ENCODE results near the gene BRPF1.
A peak's percentile ranks its signal among the peaks of the same experiment; 100 is the strongest.

BRPF1 gene

DNA sequence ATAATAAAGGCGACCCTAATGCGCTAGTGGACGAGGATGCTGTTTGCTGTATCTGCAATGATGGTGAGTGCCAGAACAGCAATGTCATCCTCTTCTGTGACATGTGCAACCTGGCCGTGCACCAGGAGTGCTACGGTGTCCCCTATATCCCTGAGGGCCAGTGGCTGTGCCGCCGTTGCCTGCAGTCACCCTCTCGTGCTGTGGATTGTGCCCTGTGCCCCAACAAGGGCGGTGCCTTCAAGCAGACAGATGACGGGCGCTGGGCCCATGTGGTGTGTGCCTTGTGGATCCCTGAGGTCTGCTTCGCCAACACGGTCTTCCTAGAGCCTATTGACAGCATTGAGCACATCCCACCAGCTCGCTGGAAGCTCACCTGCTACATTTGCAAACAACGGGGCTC, 7.6 kb downstream of the BRPF1 start:
- DNase-seq, result no peak

GRCh38 chr3:9742560-9742959, 11.0 kb downstream of the BRPF1 start:
- DNase-seq, result no peak

- DNase-seq, result no peak
Measured at GRCh38 chr3:9743548-9743947, 12.0 kb downstream of the BRPF1 start.

- DNase-seq, result no peak
Measured at GRCh38 chr3:9744162-9744561, 12.6 kb downstream of the BRPF1 start.

GRCh38 chr3:9745521-9745920, 14.0 kb downstream of the BRPF1 start:
- no peak for DNase-seq

DNA sequence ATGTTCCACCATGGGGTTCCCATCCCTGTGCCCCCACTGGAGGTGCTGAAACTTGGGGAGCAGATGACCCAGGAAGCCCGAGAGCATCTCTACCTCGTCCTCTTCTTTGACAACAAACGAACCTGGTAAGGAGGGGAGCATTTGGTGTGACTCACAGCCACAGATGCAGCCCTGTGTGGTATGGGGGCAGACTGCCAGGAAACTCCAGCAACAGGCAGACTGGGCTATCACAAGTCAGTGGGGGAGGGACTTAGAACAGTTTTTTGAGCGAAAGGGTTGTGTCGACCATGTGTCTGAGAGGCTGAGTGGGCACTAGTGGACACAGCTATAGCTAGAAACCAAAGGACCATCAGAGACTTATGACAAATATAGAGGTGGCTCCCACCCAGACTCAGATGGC, 14.8 kb downstream of the BRPF1 start:
- DNase-seq, result no peak

DNA sequence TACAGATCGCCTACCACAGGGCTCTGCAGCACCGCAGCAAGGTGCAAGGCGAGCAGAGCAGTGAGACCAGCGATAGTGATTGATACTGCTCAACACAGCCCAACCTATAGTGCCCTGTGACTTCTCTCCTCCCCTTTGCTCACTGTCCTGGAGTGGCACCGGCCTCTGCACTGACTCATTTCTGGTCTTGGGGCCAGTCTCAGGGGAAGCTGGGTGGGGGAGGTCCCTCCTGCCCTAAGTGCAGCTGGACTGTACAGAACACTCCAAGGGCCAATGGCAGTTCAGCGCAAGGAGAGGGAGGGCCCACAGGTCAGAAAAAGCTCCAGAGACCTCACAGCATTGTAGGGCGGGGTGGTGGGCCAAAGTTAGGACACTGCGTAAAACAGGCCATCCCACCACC, 15.7 kb downstream of the BRPF1 start:
- no peak for DNase-seq

DNA sequence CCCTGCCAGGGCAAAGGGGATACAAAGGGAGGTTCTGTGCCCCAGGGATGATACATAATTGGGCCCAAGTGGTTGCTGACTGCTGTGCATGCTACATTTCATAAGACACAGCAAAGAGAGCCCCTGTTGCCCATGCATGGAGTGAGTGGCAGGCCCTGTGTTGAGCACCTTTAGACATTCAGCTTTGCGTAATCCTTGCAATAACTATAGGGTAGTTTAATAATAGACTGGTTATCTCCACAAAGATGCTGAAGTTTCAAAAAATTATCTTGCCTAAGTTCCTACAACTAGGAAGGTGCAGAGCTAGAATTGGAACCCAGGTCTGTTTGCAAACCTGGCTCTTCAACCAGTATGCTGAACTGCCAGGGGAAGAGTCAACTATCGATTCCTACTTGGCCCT, 16.5 kb downstream of the BRPF1 start:
- no peak for DNase-seq

DNA sequence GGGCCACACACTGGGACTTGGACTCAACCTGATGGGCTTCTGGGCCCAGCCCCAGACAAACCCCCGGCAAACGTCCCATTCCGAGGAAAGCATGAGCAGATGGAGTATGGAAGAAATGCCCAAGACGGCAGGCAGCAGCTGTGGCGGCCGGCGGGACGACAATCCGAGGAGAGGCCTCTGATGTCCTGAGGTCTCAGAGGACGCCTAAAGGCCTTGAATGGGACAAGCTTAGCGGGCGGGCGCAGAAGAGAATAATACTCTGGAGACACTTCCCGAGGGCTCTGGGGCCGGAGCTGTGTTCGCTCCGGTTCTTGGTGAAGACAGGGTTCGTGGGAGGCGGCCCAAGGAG, 17.7 kb downstream of the BRPF1 start:
- DNase-seq, result no peak

GRCh38 chr3:9749645-9750555, 18.4 kb downstream of the BRPF1 start, which contains the start of gene OGG1:
OGG1 (plus strand) TSS chr3:9749952; CDS start chr3:9750287, 335 bp downstream.
- DNase-seq, result peak; percentile 93

GRCh38 chr3:9750556-9751411, 19.2 kb downstream of the BRPF1 start:
- DNase-seq, result no peak

DNA sequence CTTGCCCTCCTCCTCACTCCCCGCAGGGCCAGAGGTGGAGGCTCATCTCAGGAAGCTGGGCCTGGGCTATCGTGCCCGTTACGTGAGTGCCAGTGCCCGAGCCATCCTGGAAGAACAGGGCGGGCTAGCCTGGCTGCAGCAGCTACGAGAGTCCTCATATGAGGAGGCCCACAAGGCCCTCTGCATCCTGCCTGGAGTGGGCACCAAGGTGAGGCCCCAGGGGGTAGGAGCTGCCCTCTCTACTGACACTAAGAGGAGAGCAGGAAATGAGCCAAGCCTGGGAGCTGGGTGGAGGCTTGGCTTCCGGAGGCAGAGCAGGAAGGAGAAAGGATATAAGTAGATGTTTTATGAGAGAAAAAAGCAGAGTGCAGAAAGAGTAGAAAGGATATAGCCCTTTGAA, 23.1 kb downstream of the BRPF1 start:
- no peak for DNase-seq

GRCh38 chr3:9757427-9757826, 25.9 kb downstream of the BRPF1 start:
- no peak for DNase-seq

- DNase-seq, result no peak
Measured at GRCh38 chr3:9760779-9761505, 29.4 kb downstream of the BRPF1 start.

DNA sequence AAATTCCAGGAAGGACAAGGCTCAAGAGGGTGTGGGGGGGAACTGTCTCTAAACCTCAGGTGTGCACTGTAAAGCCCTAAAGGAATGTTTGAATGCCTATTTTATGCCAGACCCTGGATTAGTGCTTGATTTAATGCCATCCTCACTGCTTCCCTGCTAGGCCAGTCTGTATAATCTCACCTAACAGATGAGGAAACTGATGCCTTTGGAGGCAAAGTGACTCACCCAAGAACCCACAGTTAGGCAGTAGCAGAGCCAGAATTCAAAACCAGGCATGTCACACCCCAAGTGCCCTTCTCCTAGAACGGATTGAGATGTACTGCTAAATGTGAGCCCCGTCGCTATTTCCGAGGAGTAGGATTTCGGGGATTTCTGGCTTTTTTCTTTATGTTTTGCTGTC, 30.4 kb downstream of the BRPF1 start:
- DNase-seq, result no peak

DNA sequence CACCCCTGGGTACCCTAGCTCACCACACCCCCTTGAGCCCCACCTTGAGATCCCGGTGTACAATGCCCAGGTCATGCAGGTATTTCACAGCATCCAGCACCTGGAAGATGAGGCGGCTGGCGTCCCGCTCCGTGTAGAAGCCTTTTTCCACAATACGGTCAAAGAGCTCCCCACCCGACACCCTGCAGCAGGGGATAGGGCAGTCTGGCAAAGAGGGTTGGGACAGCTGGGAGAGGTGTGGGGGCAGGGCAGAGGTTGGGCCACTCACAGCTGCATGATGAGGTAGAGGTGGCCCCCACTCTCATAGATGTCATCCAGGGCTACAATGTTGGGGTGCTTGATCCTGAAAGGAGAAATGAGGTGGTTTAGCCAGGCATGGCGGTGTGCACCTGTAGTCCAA, 31.3 kb downstream of the BRPF1 start:
- no peak for DNase-seq

GRCh38 chr3:9765865-9766264, 34.3 kb downstream of the BRPF1 start:
- DNase-seq, result no peak

DNA sequence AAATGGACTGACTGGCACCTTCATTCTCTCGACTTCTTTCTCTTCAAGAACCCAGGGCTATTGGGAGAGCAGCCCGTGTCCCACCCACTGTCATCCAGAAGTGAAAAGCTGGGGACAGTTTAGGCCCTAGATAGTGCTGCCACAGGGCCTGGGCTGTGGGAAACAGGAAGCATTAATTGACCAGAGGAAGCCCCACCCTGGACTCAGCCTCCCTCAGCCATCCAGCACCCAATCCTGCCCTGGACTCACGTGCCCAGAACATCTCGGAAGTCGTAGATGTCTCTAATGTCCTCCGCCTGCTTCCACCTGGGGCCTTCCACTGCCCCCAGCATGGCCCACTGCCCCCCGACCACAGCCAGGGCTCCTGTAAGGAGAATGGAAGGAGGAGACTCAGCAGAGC, 35.9 kb downstream of the BRPF1 start:
- DNase-seq, result no peak

- no peak for DNase-seq
Measured at GRCh38 chr3:9768141-9768775, 36.7 kb downstream of the BRPF1 start.

- no peak for DNase-seq
Measured at GRCh38 chr3:9769012-9769411, 37.5 kb downstream of the BRPF1 start.

DNA sequence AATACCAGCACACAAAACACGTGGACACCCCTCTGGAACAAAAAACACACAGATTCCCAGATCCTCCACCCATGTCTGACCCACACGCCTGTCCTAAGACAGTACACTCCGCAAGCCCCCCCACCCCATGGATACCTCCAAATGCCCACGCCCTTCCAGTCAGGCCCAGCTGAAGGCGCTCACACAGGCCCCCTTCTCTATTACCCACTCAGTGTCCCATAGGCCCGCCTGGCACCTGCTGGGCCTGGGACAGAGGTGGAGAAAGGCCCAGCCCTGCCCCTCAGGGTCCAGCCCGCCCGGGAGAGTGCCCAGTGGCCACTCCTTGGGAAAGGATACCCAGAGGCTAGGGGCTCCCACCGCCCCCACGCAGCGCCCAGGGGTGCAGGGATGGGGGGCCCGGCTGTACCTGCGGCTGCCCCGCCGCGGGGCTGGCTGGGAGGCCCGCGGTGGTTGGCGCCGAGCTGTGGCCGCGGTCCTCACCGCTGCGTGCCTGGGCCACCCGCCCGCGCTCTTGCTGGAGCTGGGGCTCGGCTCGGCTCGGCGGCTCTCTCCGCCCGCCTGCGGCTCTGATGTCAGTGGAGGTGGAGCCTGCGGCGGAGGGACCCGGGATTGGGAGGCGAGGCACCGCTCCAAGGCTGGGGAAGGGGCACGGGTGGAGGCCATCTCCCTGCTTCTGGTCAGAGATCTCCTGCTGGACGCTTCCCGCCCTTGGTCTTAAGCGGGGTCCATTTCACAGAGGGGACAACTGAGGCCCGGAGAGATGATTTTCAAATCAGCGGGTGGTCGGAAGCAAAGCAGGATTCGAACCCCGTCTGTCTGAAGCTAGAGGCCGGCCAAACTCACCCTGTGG, 38.1 kb downstream of the BRPF1 start, which contains the start of gene CAMK1:
CAMK1 (minus strand) TSS at position 522 of the 850 bp plus-strand sequence. CDS start 2,198 bp downstream, outside the sequence.
- DNase-seq, result peak; percentile 57

Data from activated CD8-positive, alpha-beta memory T cell treated with anti-CD3 and anti-CD28 coated beads, Interleukin-2, amount 50 U/mL, for 4 hours (primary cell).